ENCODE results near the gene SPTAN1.

DNA sequence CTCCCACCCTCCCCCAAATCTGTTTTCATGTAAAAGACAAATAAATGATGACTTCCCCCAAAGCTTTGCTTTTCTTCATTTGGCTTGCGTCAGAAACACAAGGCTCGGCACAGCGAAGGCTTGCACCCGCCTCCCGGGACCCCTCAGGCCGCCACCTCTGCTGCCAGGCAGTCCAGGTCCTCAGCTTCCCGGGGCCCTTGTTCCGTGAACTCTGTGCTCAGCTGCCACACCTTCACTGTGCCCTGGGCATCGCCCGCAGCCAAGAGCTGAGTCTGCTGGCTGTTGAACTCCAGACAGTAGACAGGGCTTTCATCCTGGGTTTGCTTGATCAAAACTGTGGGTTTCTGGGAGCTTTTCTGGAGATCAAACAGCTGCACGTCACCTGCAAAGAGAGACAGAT, 81.2 kb downstream of the SPTAN1 start:
- TF ChIP-seq, protein P1, sequence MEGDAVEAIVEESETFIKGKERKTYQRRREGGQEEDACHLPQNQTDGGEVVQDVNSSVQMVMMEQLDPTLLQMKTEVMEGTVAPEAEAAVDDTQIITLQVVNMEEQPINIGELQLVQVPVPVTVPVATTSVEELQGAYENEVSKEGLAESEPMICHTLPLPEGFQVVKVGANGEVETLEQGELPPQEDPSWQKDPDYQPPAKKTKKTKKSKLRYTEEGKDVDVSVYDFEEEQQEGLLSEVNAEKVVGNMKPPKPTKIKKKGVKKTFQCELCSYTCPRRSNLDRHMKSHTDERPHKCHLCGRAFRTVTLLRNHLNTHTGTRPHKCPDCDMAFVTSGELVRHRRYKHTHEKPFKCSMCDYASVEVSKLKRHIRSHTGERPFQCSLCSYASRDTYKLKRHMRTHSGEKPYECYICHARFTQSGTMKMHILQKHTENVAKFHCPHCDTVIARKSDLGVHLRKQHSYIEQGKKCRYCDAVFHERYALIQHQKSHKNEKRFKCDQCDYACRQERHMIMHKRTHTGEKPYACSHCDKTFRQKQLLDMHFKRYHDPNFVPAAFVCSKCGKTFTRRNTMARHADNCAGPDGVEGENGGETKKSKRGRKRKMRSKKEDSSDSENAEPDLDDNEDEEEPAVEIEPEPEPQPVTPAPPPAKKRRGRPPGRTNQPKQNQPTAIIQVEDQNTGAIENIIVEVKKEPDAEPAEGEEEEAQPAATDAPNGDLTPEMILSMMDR (IDR thresholded peaks at IDR 0.05; ENCODE audit: low read length), result no peak
- TF ChIP-seq EZH2 (optimal IDR thresholded peaks at IDR 0.05; ENCODE audit: low read depth, low read length) (no peak), EZH2phosphoT487 (IDR thresholded peaks at IDR 0.05; ENCODE audit: low read length) (no peak)
